Measurements from ENCODE around the gene HOXA3. TPM values are rescaled to one million over a fixed set of nuclear protein-coding genes. Genes with fewer than 3 reads are reported as not detected.

HOXA3 gene
- total RNA-seq, 2 experiments from 2014 or later: not detected

- Mint-ChIP-seq H3K36me3 (peaks cover 5% of the 10 kb centered on the region), H3K4me3 (no peak overlapping the region), H3K9me3 (no peaks in the 10 kb centered on the region), H3K27ac (peak overlapping the region; percentile 65), H3K4me1 (peaks cover 12% of the 10 kb centered on the region), H3K27me3 (peaks cover 74% of the 10 kb centered on the region)
- POLR2A ChIA-PET: no interaction called here
- ATAC-seq (ENCODE audit: low read depth) (no peak), DNase-seq (no peak)
These were observed 18.9 kb upstream of the HOXA3 start for GRCh38 chr7:27171325-27171636.

- Mint-ChIP-seq H3K4me3 (no peak overlapping the region), H3K9me3 (no peaks in the 10 kb centered on the region), H3K36me3 (peaks cover 5% of the 10 kb centered on the region), H3K4me1 (peaks cover 14% of the 10 kb centered on the region), H3K27ac (no peak overlapping the region), H3K27me3 (peaks cover 77% of the 10 kb centered on the region)
- no peak for DNase-seq
- POLR2A ChIA-PET: no interaction called here
- no peak for ATAC-seq (ENCODE audit: low read depth)
These were observed 18.3 kb upstream of the HOXA3 start for GRCh38 chr7:27170426-27171324.

GRCh38 chr7:27169658-27170425 is 17.5 kb upstream of the HOXA3 start:
- H3K27ac Mint-ChIP-seq: no peak overlapping the region
- H3K9me3 Mint-ChIP-seq: no peaks in the 10 kb centered on the region
- ATAC-seq (ENCODE audit: low read depth) (no peak), DNase-seq (peak; percentile 33)
- H3K4me3 Mint-ChIP-seq: no peak overlapping the region
- peaks cover 73% of the 10 kb centered on the region for H3K27me3 Mint-ChIP-seq
- H3K4me1 Mint-ChIP-seq: peaks cover 14% of the 10 kb centered on the region
- POLR2A ChIA-PET: no interaction called here
- H3K36me3 Mint-ChIP-seq: peaks cover 5% of the 10 kb centered on the region

- POLR2A ChIA-PET: no interaction called here
- Mint-ChIP-seq H3K4me1 (peaks cover 14% of the 10 kb centered on the region), H3K36me3 (peaks cover 5% of the 10 kb centered on the region), H3K27ac (peak overlapping the region; percentile 60), H3K9me3 (no peaks in the 10 kb centered on the region), H3K27me3 (peaks cover 80% of the 10 kb centered on the region), H3K4me3 (no peak overlapping the region)
- DNase-seq (peak; percentile 39), ATAC-seq (ENCODE audit: low read depth) (no peak)
These were observed 16.0 kb upstream of the HOXA3 start for GRCh38 chr7:27168265-27168947.

GRCh38 chr7:27167916-27168264 is 15.5 kb upstream of the HOXA3 start:
- H3K27ac Mint-ChIP-seq: no peak overlapping the region
- peak; percentile 9 for DNase-seq
- POLR2A ChIA-PET: no interaction called here

GRCh38 chr7:27166531-27167505 is 14.4 kb upstream of the HOXA3 start:
- peak overlapping the region; percentile 25 for H3K4me3 Mint-ChIP-seq
- H3K27me3 Mint-ChIP-seq: peaks cover 88% of the 10 kb centered on the region
- H3K9me3 Mint-ChIP-seq: no peaks in the 10 kb centered on the region
- POLR2A ChIA-PET: interaction anchor here (0.6 kb wide), 1 partner anchor 16 kb away, joined by 3 read pairs; no protein-coding TSS in a partner anchor
- peaks cover 9% of the 10 kb centered on the region for H3K4me1 Mint-ChIP-seq
- H3K27ac Mint-ChIP-seq: peak overlapping the region; percentile 76
- DNase-seq (peak; percentile 43), ATAC-seq (ENCODE audit: low read depth) (no peak)
- H3K36me3 Mint-ChIP-seq: peaks cover 5% of the 10 kb centered on the region

More at GRCh38 chr7:27167916-27168264, 15.5 kb upstream of the HOXA3 start:
- Mint-ChIP-seq H3K36me3 (peaks cover 5% of the 10 kb centered on the region), H3K9me3 (no peaks in the 10 kb centered on the region), H3K27me3 (peaks cover 86% of the 10 kb centered on the region), H3K4me1 (peaks cover 14% of the 10 kb centered on the region), H3K4me3 (no peak overlapping the region)
- ATAC-seq (ENCODE audit: low read depth): no peak

- POLR2A ChIA-PET: interaction anchor here (0.6 kb wide), 1 partner anchor 15 kb away, joined by 3 read pairs; no protein-coding TSS in a partner anchor
- H3K4me1 Mint-ChIP-seq: peaks cover 7% of the 10 kb centered on the region
- ATAC-seq (ENCODE audit: low read depth): no peak
- H3K27me3 Mint-ChIP-seq: peaks cover 84% of the 10 kb centered on the region
- no peaks in the 10 kb centered on the region for H3K9me3 Mint-ChIP-seq
- peak overlapping the region; percentile 83 for H3K27ac Mint-ChIP-seq
- no peak for DNase-seq
- peak overlapping the region; percentile 56 for H3K4me3 Mint-ChIP-seq
- peaks cover 5% of the 10 kb centered on the region for H3K36me3 Mint-ChIP-seq
These were observed 13.7 kb upstream of the HOXA3 start for GRCh38 chr7:27165996-27166530.

GRCh38 chr7:27165089-27165995 is 13.0 kb upstream of the HOXA3 start, which contains the start of gene HOXA9:
Gene HOXA9 (minus strand): TSS chr7:27165537. CDS start chr7:27165457, 80 bp downstream.
- ATAC-seq (ENCODE audit: low read depth) (no peak), DNase-seq (peak; percentile 39)
- H3K4me1 Mint-ChIP-seq: peaks cover 9% of the 10 kb centered on the region
- H3K4me3 Mint-ChIP-seq: peak within 1 kb of the TSS; percentile 56
- H3K36me3 Mint-ChIP-seq: peaks cover 5% of the 10 kb centered on the region
- H3K9me3 Mint-ChIP-seq: no peaks in the 10 kb centered on the region
- peaks cover 80% of the 10 kb centered on the region for H3K27me3 Mint-ChIP-seq
- POLR2A ChIA-PET: no interaction called here
- H3K27ac Mint-ChIP-seq: peak within 1 kb of the TSS; percentile 83

GRCh38 chr7:27164367-27165088 is 12.1 kb upstream of the HOXA3 start:
- Mint-ChIP-seq H3K36me3 (peaks cover 5% of the 10 kb centered on the region), H3K4me3 (no peak overlapping the region), H3K27me3 (peaks cover 84% of the 10 kb centered on the region), H3K27ac (peak overlapping the region; percentile 54), H3K9me3 (no peaks in the 10 kb centered on the region), H3K4me1 (peaks cover 10% of the 10 kb centered on the region)
- POLR2A ChIA-PET: no interaction called here
- ATAC-seq (ENCODE audit: low read depth): no peak
- DNase-seq: no peak

GRCh38 chr7:27164045-27164366 is 11.6 kb upstream of the HOXA3 start:
- POLR2A ChIA-PET: no interaction called here
- Mint-ChIP-seq H3K36me3 (peaks cover 5% of the 10 kb centered on the region), H3K4me3 (no peak overlapping the region), H3K27me3 (peaks cover 86% of the 10 kb centered on the region), H3K4me1 (peaks cover 9% of the 10 kb centered on the region), H3K27ac (peak overlapping the region; percentile 21), H3K9me3 (no peaks in the 10 kb centered on the region)
- DNase-seq (no peak), ATAC-seq (ENCODE audit: low read depth) (no peak)

- H3K9me3 Mint-ChIP-seq: no peaks in the 10 kb centered on the region
- H3K27ac Mint-ChIP-seq: peak overlapping the region; percentile 21
- H3K36me3 Mint-ChIP-seq: peaks cover 1% of the 10 kb centered on the region
- ATAC-seq (ENCODE audit: low read depth) (no peak), DNase-seq (no peak)
- peaks cover 85% of the 10 kb centered on the region for H3K27me3 Mint-ChIP-seq
- H3K4me1 Mint-ChIP-seq: peaks cover 12% of the 10 kb centered on the region
- no peak overlapping the region for H3K4me3 Mint-ChIP-seq
- POLR2A ChIA-PET: no interaction called here
These were observed 11.1 kb upstream of the HOXA3 start for GRCh38 chr7:27163288-27164044.

Data from activated naive CD8-positive, alpha-beta T cell treated with anti-CD3 and anti-CD28 coated beads, Interleukin-2, amount 10 ng/mL, durations not matched to agents 7 days and 5 days (primary cell).